ENCODE results near the gene NIPAL1. TPM values are rescaled to one million over a fixed set of nuclear protein-coding genes. Genes with fewer than 3 reads are reported as not detected.
"Not testable (repeated sequence)": the region's sequence is repeated elsewhere in the genome, so short reads cannot be mapped to it uniquely, and the experiment has no call there.

Gene NIPAL1
- total RNA-seq, 1 donor from 2014 or later: 4.3 TPM

- Histone ChIP-seq H3K36me3 (ENCODE audit: control insufficient read depth, insufficient read depth, low read length) (no peaks in the 10 kb centered on the region), H3K27me3 (ENCODE audit: control insufficient read depth, insufficient read depth, low read length) (no peaks in the 10 kb centered on the region), H3K4me3 (ENCODE audit: low read depth, low read length) (no peak overlapping the region)
- no peak for DNase-seq (ENCODE audit: low read depth)
- TF ChIP-seq CTCF (IDR thresholded peaks at IDR 0.05; ENCODE audit: insufficient read depth, low read length, poor library complexity, severe bottlenecking): no peak
Measured at GRCh38 chr4:47990145-47990544, 26.4 kb upstream of the NIPAL1 start.

- not testable (repeated sequence) for H3K4me3 ChIP-seq (ENCODE audit: low read depth, low read length); H3K27me3 ChIP-seq (ENCODE audit: control insufficient read depth, insufficient read depth, low read length); DNase-seq (ENCODE audit: low read depth); H3K36me3 ChIP-seq (ENCODE audit: control insufficient read depth, insufficient read depth, low read length)
Measured at GRCh38 chr4:47992475-47992874, 24.1 kb upstream of the NIPAL1 start.

DNA sequence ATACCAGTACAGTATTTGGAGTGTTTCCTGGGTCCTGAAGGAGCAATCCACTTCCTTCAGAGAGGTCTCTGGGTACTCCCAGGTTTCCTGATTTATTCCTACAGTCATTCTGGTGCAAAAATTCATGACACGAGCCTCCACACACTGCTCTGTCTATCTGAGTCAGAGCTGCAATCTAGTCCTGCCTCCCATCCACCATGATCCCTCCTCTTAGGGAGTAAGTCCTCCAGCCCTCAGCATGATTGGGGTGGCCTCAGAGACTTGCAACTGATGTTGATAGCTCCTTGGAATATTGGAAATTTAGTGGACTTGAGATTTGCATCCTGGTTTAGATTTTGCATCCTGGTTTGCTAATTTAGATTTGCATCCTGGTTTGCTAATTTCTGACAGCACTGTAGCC is 20.6 kb upstream of the NIPAL1 start:
- no peak for DNase-seq (ENCODE audit: low read depth)
- H3K36me3 ChIP-seq (ENCODE audit: control insufficient read depth, insufficient read depth, low read length): no peaks in the 10 kb centered on the region
- no peak for TF ChIP-seq CTCF (IDR thresholded peaks at IDR 0.05; ENCODE audit: insufficient read depth, low read length, poor library complexity, severe bottlenecking)
- no peak overlapping the region for H3K4me3 ChIP-seq (ENCODE audit: low read depth, low read length)
- no peaks in the 10 kb centered on the region for H3K27me3 ChIP-seq (ENCODE audit: control insufficient read depth, insufficient read depth, low read length)

- Histone ChIP-seq H3K36me3 (ENCODE audit: control insufficient read depth, insufficient read depth, low read length) (no peaks in the 10 kb centered on the region), H3K27me3 (ENCODE audit: control insufficient read depth, insufficient read depth, low read length) (no peaks in the 10 kb centered on the region), H3K4me3 (ENCODE audit: low read depth, low read length) (no peak overlapping the region)
- no peak for DNase-seq (ENCODE audit: low read depth)
- no peak for TF ChIP-seq CTCF (IDR thresholded peaks at IDR 0.05; ENCODE audit: insufficient read depth, low read length, poor library complexity, severe bottlenecking)
Measured at GRCh38 chr4:48002267-48002666, 14.3 kb upstream of the NIPAL1 start.

- not testable (repeated sequence) for DNase-seq (ENCODE audit: low read depth); H3K27me3 ChIP-seq (ENCODE audit: control insufficient read depth, insufficient read depth, low read length); H3K4me3 ChIP-seq (ENCODE audit: low read depth, low read length); H3K36me3 ChIP-seq (ENCODE audit: control insufficient read depth, insufficient read depth, low read length)
- TF ChIP-seq CTCF (IDR thresholded peaks at IDR 0.05; ENCODE audit: insufficient read depth, low read length, poor library complexity, severe bottlenecking): peak; percentile 28
Measured at GRCh38 chr4:48003568-48003967, 13.0 kb upstream of the NIPAL1 start.

- DNase-seq (ENCODE audit: low read depth): no peak
- Histone ChIP-seq H3K36me3 (ENCODE audit: control insufficient read depth, insufficient read depth, low read length) (no peaks in the 10 kb centered on the region), H3K27me3 (ENCODE audit: control insufficient read depth, insufficient read depth, low read length) (no peaks in the 10 kb centered on the region), H3K4me3 (ENCODE audit: low read depth, low read length) (no peak overlapping the region)
- no peak for TF ChIP-seq CTCF (IDR thresholded peaks at IDR 0.05; ENCODE audit: insufficient read depth, low read length, poor library complexity, severe bottlenecking)
Measured at GRCh38 chr4:48005781-48006180, 10.8 kb upstream of the NIPAL1 start.

Measured in kidney epithelial cell (primary cell).